HL-60/S4 treated with retinoic acid at 250 ng/mL for 4 days and 3 days (cell line): ENCODE measurements around the gene ATP2A2.
"Not testable (repeated sequence)": the region's sequence is repeated elsewhere in the genome, so short reads cannot be mapped to it uniquely, and the experiment has no call there.

ENCODE experiments used
- in situ Hi-C: fragments of 300-500 bp; cut with MboI; formaldehyde crosslinking; loops from 2 replicates; pipeline ENCODE4 v1.7.0; 2022; ENCODE audit warnings: low sequenced_read_pairs

Gene ATP2A2

GRCh38 chr12:110280779-110281548 lies at the start of gene ATP2A2:
TSS of gene ATP2A2 (plus strand) at chr12:110281247. CDS start at chr12:110281790, 543 bp downstream.
- in situ Hi-C loops, result no loop called here

GRCh38 chr12:110233212-110233903 lies 47.7 kb upstream of the ATP2A2 start:
- in situ Hi-C loops, result no loop called here

- in situ Hi-C loops, result no loop called here
Observed at GRCh38 chr12:110234331-110234751, 46.7 kb upstream of the ATP2A2 start.

GRCh38 chr12:110234755-110235154 lies 46.3 kb upstream of the ATP2A2 start:
- in situ Hi-C loops, result no loop called here

- in situ Hi-C loops, result no loop called here
Observed at GRCh38 chr12:110235383-110235782, 45.7 kb upstream of the ATP2A2 start.

GRCh38 chr12:110243227-110243626 lies 37.8 kb upstream of the ATP2A2 start:
- in situ Hi-C loops, result no loop called here

GRCh38 chr12:110244372-110244771 lies 36.7 kb upstream of the ATP2A2 start:
- in situ Hi-C loops, result no loop called here

GRCh38 chr12:110244829-110245228 lies 36.2 kb upstream of the ATP2A2 start:
- in situ Hi-C loops, result no loop called here

- in situ Hi-C loops, result no loop called here
Observed at GRCh38 chr12:110245369-110245772, 35.7 kb upstream of the ATP2A2 start.

GRCh38 chr12:110246636-110247339 lies 34.3 kb upstream of the ATP2A2 start:
- in situ Hi-C loops, result no loop called here

- in situ Hi-C loops, result no loop called here
Observed at GRCh38 chr12:110247340-110248095, 33.5 kb upstream of the ATP2A2 start.

- in situ Hi-C loops, result no loop called here
Observed at GRCh38 chr12:110248096-110248447, 33.0 kb upstream of the ATP2A2 start.

GRCh38 chr12:110249105-110249504 lies 31.9 kb upstream of the ATP2A2 start:
- in situ Hi-C loops, result no loop called here

- in situ Hi-C loops, result no loop called here
Observed at GRCh38 chr12:110249716-110250225, 31.3 kb upstream of the ATP2A2 start.

GRCh38 chr12:110251381-110251780 lies 29.7 kb upstream of the ATP2A2 start:
- in situ Hi-C loops, result no loop called here

GRCh38 chr12:110252716-110253115 lies 28.3 kb upstream of the ATP2A2 start:
- in situ Hi-C loops, result no loop called here

GRCh38 chr12:110253176-110253575 lies 27.9 kb upstream of the ATP2A2 start:
- in situ Hi-C loops, result no loop called here

- in situ Hi-C loops, result no loop called here
Observed at GRCh38 chr12:110254971-110255540, 26.0 kb upstream of the ATP2A2 start.

GRCh38 chr12:110255890-110256456 lies 25.1 kb upstream of the ATP2A2 start:
- in situ Hi-C loops, result not testable (repeated sequence)

GRCh38 chr12:110256780-110257431 lies 24.1 kb upstream of the ATP2A2 start:
- in situ Hi-C loops, result no loop called here
